Measurements from ENCODE around the gene SDHD.
A peak's percentile ranks its signal among the peaks of the same experiment; 100 is the strongest.

Gene SDHD

DNA sequence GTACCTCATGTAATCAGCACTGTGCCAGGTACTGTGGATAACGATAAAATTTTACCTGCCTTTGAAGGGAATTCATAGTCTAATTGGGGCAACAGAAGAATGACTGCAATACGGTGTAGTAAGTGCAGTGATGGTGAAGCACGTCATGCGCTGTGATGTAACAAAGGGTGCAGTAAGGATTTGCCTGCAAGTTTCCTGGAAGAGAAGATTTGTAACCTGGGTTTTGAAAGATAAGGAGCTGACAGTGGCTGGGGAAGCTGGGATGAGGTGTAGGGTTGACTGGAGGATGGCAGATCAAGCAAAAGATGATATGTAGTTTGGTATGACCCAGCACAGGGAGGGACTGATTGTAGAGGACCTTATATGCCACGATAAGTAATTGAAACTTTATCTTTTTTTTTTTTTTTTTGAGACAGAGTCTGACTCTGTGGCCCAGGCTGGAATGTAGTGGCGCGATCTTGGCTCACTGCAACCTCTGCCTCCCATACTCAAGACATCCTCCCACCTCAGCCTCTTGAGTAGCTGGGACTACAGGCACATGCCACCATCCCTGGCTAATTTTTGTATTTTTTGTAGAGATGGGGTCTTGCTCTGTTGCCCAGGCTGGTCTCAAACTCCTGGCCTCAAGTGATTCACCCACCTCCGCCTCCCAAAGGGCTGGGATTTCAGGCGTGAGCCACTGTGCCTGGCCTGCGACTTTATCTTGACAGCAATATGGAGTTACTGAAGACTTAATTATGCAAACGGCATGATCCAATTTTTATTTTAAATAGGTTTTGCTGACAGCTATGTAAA is 11.3 kb downstream of the SDHD start:
- DNase-seq (ENCODE audit: low read depth), result no peak
- TF ChIP-seq, protein P1, sequence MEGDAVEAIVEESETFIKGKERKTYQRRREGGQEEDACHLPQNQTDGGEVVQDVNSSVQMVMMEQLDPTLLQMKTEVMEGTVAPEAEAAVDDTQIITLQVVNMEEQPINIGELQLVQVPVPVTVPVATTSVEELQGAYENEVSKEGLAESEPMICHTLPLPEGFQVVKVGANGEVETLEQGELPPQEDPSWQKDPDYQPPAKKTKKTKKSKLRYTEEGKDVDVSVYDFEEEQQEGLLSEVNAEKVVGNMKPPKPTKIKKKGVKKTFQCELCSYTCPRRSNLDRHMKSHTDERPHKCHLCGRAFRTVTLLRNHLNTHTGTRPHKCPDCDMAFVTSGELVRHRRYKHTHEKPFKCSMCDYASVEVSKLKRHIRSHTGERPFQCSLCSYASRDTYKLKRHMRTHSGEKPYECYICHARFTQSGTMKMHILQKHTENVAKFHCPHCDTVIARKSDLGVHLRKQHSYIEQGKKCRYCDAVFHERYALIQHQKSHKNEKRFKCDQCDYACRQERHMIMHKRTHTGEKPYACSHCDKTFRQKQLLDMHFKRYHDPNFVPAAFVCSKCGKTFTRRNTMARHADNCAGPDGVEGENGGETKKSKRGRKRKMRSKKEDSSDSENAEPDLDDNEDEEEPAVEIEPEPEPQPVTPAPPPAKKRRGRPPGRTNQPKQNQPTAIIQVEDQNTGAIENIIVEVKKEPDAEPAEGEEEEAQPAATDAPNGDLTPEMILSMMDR (IDR thresholded peaks at IDR 0.05; ENCODE audit: control insufficient read depth, insufficient read depth, low read depth, low read length, missing control alignments), result no peak
- no peak overlapping the region for H3K4me3 ChIP-seq (ENCODE audit: control insufficient read depth, low read depth, low read length)

DNA sequence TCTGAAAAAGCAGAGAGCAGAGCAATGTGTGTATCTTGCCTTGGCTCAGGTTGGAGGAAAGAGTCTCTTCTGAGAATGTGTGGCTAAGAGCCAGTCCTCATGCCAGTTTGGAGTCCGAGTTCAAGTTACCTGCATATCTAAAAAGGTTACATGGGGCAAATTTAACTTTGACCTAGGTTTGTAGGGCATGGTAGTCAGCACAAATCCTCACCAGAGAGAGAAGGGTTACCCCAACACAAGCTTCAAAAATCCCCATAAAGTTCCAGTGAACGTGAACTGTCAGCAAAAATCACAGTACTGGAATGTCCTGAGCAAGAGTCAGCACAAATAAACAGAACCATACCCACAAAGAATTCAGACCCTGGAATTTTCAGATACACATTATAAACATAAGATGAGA is 13.8 kb downstream of the SDHD start:
- TF ChIP-seq, protein P1 (IDR thresholded peaks at IDR 0.05; ENCODE audit: control insufficient read depth, insufficient read depth, low read depth, low read length, missing control alignments), result no peak
- H3K4me3 ChIP-seq (ENCODE audit: control insufficient read depth, low read depth, low read length), result no peak overlapping the region
- DNase-seq (ENCODE audit: low read depth), result no peak

DNA sequence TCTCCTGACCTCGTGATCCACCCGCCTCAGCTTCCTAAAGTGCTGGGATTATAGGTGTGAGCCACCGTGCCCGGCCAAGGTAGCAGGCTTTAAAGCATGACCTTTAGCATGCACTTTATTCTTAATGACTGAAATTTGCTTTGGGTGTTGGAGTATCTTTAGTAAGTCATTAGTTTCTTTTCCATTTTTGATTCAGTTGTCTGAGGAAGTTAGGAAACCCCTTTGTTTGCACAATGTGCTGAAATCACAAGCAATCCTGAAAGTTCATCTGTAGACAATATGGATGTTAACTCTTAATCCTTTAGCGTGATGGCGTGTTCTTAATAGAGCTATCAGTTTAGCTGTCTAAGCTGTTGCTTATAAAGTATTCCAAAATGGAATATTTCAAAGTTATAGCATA is 16.8 kb downstream of the SDHD start:
- no peak overlapping the region for H3K4me3 ChIP-seq (ENCODE audit: control insufficient read depth, low read depth, low read length)
- no peak for DNase-seq (ENCODE audit: low read depth)

DNA sequence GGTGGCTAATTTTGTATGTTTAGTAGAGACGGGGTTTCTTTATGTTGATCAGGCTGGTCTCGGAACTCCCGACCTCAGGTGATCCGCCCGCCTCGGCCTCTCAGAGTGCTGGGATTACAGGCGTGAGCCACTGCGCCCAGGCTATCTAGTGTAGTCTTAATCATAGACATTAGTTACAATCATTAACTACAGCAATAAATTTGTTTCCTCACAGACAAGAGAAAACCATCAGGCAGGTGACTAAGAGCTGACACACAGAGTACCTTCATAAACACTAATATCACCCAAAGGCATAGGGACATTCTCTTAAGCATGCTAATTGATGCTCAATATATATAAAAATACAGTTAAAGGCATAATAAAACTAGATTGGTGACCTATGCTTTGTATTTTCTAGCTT is 19.4 kb downstream of the SDHD start:
- no peak for DNase-seq (ENCODE audit: low read depth)
- TF ChIP-seq, protein P1 (IDR thresholded peaks at IDR 0.05; ENCODE audit: control insufficient read depth, insufficient read depth, low read depth, low read length, missing control alignments), result no peak
- no peak overlapping the region for H3K4me3 ChIP-seq (ENCODE audit: control insufficient read depth, low read depth, low read length)

More for the DNA sequence above, 16.8 kb downstream of the SDHD start:
- TF ChIP-seq, protein P1 (IDR thresholded peaks at IDR 0.05; ENCODE audit: control insufficient read depth, insufficient read depth, low read depth, low read length, missing control alignments), result no peak

DNA sequence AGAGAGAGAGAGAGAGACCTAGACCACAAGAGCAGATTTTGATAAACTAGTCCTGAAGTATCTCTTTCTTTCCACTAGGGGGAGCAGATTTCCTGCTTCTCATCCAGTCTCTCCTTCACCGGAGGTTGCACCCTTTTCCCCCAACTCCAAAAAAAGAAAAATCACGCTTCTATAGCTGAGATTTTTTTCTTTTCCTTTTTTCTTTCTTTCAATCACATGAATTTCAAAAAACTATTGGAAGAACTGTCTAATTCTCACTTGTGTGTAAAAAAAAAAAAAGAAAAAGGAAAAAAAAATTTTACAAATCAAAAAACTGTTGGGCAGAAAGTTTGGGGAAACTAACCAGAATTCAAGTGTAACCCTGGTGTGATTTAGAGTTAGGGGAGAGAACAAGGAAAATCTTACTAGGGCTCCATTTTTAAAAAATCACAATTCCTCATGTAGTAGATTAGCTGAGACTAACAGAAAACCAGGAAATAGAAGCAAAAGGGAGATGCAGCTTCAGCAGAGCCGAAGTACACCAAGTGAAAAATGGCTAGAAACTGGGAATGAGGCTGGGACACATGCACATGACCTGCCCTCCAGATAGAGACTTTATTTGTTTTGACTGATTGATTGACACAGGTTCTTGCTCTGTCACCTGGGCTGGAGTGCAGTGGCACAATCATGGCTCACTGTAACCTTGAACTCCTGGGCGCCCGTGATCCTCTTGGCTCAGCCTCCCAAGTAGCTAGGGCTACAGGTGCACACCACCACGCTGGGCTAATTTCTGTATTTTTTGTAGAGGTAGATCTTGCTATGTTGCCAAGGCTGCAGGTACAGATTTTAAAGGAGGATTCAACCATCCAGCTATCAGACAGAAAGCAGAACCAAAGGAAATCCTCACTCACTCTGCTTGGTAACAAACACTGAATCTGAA is 27.1 kb downstream of the SDHD start:
- no peak overlapping the region for H3K4me3 ChIP-seq (ENCODE audit: control insufficient read depth, low read depth, low read length)
- peak; percentile 47 for DNase-seq (ENCODE audit: low read depth)
- TF ChIP-seq, protein P1 (IDR thresholded peaks at IDR 0.05; ENCODE audit: control insufficient read depth, insufficient read depth, low read depth, low read length, missing control alignments), result peak; percentile 69

DNA sequence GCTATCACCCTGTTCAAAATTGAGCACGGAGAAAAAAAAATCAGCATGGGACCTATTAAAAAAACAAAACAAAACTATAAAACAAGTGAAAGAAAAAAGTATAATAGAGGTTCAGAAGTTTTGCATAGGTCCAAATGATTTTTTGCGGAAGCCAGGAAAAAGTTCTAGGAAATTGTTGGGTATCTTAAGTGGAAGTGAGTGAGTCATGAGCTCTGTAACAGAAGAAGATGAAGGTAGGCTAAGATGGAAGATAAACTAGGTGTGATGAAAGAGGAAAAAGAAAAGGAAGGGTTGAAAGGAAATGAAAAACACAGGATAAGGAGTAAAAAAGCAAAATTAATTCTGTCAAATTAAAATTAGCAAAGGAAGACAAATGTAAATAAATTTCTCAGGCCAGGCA is 27.8 kb downstream of the SDHD start:
- no peak overlapping the region for H3K4me3 ChIP-seq (ENCODE audit: control insufficient read depth, low read depth, low read length)
- no peak for DNase-seq (ENCODE audit: low read depth)
- TF ChIP-seq, protein P1 (IDR thresholded peaks at IDR 0.05; ENCODE audit: control insufficient read depth, insufficient read depth, low read depth, low read length, missing control alignments), result no peak
